Subcutaneous abdominal adipose tissue (tissue), 5 donors: ENCODE results near the gene CCR1.
"Not testable (repeated sequence)": the region's sequence is repeated elsewhere in the genome, so short reads cannot be mapped to it uniquely, and the experiment has no call there.

ENCODE experiments used
- H3K27ac ChIP-seq: one replicate; pipeline ENCODE4 v1.7.0; 2013; ENCODE audit warnings: low read depth, mild to moderate bottlenecking, inconsistent platforms, low read length, moderate library complexity
- H3K27me3 ChIP-seq, 5 donors: one replicate each; pipeline ENCODE4 v1.7.0; 2013; ENCODE audit warnings: low read length in 5 of 5, inconsistent platforms in 1 of 5; ENCODE audit not compliant: control insufficient read depth in 5 of 5, insufficient read depth in 4 of 5
- H3K36me3 ChIP-seq, 5 donors: one replicate each; pipeline ENCODE4 v1.7.0; 2013; ENCODE audit warnings: low read length in 5 of 5; ENCODE audit not compliant: control insufficient read depth in 5 of 5, insufficient read depth in 5 of 5
- H3K4me1 ChIP-seq, 5 donors: one replicate each; pipeline ENCODE4 v1.7.0; 2013; ENCODE audit warnings: low read length in 5 of 5, mild to moderate bottlenecking in 3 of 5, moderate library complexity in 1 of 5; ENCODE audit not compliant: control insufficient read depth in 5 of 5, insufficient read depth in 5 of 5
- H3K4me3 ChIP-seq, 5 donors: one replicate each; pipeline ENCODE4 v1.7.0; 2013; ENCODE audit warnings: low read length in 5 of 5, low read depth in 1 of 5
- H3K9ac ChIP-seq, 5 donors: one replicate each; pipeline ENCODE4 v1.7.0; 2013; ENCODE audit warnings: low read length in 5 of 5, mild to moderate bottlenecking in 4 of 5, moderate library complexity in 3 of 5
- H3K9me3 ChIP-seq, 5 donors: one replicate each; pipeline ENCODE4 v1.7.0; 2013; ENCODE audit warnings: low read length in 5 of 5; ENCODE audit not compliant: control insufficient read depth in 5 of 5
- donor health status: healthy.
- donor health status: healthy.
- donor health status: healthy.
- donor health status: healthy.
- donor health status: healthy.

CCR1 gene

DNA sequence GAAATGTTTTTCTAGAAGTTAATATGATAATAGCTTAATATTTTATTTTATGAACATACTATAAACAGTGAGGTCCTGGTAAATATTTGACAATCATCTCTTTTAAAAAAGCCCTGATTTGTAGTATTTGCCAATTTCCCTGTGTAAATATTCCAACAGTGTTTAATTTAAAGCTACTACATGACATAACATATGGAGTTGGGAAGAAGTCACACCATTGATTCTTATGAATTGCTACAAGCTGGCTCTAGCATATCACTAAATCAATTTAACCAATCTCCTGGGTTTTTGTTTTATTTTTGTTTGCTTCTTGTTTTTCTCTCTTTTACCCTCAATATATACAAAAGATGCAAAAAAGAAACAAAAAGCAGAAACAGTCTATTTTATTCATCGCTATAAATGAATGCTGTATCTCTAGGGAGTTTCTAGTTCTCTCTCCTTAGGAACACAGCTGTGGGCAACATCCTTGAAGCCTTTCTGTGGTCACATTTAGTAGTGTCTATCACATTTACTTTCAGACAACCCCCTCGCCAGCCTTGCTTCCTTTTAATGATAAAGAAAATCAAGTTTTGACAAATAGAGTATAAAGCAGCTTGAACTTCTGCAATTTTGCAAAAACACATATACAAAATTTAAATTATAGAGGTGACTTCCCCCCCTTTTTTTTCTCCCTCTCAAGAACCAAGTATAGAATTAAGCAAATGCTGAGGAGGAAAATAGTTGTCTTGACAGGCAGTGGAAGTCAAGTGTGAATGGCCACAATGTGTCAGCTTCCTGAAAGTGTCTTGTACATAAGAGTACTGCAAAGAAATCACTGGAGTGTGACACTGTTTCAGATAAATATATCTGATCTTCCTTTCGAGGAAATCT is 21.4 kb downstream of the CCR1 start:
- H3K9ac ChIP-seq = no peak overlapping the region
- peaks cover 0 to 6% (median 0%) of the 10 kb centered on the region in 5 donors for H3K4me1 ChIP-seq
- H3K27me3 ChIP-seq = no peaks in the 10 kb centered on the region
- H3K9me3 ChIP-seq = no peaks in the 10 kb centered on the region
- H3K36me3 ChIP-seq = no peaks in the 10 kb centered on the region
- H3K4me3 ChIP-seq = no peak overlapping the region
- H3K27ac ChIP-seq = no peak overlapping the region

DNA sequence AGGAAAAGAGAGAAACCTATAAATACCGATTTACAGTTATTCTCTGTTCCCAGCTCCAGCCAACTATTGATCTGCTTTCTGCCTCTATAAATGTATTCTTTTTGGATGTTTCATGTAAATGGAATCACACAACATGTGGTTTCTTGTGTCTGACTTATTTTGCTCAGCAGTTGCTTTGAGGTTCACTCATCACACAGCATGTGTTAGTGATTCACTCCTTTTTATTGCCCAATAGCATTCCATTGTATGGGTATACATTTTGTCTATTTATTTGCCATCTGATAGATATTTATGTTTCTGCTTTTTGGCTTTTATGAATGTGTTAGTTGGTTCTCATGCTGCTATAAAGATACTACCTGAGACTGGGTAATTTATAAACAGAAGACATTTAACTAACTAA is 23.6 kb downstream of the CCR1 start:
- no peaks in the 10 kb centered on the region for H3K36me3 ChIP-seq
- no peak overlapping the region for H3K4me3 ChIP-seq

DNA sequence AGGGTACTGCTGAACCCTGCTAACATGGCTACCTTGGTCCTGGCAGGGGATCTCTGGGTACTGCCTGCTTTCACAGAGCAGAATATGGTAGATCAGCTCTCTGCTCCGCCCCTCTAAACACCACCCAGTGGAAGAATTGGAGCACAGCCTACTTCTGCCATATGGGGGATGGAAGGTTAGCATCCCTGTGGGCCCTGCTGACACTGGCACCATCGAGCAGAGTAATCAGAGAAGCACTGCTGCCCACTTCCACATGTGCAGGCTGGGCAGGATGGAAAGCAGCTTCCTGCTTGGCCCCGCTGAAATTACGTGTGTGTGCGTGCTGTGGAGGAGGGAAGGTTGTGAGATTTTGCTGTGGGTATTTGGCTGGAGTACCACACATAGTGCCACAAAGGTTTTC is 24.8 kb downstream of the CCR1 start:
- Histone ChIP-seq H3K27me3 (no peaks in the 10 kb centered on the region), H3K27ac (no peak overlapping the region), H3K4me1 (peaks cover 0 to 6% (median 0%) of the 10 kb centered on the region in 5 donors), H3K9me3 (no peaks in the 10 kb centered on the region), H3K4me3 (no peak overlapping the region), H3K9ac (no peak overlapping the region), H3K36me3 (no peaks in the 10 kb centered on the region)

More for the DNA sequence above, 23.6 kb downstream of the CCR1 start:
- no peak overlapping the region for H3K9ac ChIP-seq
- no peaks in the 10 kb centered on the region for H3K9me3 ChIP-seq
- H3K27me3 ChIP-seq = no peaks in the 10 kb centered on the region
- H3K27ac ChIP-seq = no peak overlapping the region
- peaks cover 0 to 6% (median 0%) of the 10 kb centered on the region in 5 donors for H3K4me1 ChIP-seq

DNA sequence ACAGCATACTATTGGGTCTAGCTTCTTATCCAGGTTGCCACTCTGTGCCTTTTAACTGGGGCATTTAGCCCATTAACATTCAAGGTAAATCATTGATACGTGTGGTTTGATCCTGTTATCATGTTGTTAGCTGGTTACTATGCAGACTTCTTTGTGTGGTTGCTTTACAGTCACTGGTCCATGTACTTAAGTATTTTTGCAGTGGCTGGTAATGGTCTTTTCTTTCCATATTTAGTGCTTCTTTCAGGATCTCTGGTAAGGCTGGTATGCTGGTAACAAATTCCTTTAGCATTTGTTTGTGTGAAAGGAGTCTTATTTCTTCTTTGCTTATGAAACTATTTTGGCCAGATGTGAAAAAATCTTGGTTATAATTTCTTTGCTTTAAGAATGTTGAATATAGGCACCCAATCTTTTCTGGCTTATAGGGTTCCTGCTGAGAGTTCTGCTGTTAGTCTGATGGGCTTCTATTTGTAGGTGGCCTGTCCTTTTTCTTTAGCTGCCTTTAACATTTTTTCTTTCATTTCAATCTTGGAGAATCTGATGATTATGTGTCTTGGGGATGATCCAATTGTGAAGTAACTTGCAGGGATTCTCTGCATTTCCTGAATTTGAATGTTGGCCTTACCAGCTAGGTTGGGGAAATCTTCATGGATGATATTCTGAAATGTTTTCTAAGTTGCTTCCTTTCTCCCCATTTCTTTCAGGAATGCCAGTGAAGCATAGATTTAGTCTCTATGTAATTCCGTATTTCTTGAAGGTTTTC is 39.3 kb downstream of the CCR1 start:
- H3K9ac ChIP-seq = no peak overlapping the region
- no peaks in the 10 kb centered on the region for H3K27me3 ChIP-seq
- H3K4me1 ChIP-seq = peaks cover 0 to 24% (median 21%) of the 10 kb centered on the region in 5 donors
- peak overlapping the region; percentile 71 for H3K27ac ChIP-seq
- no peak overlapping the region for H3K4me3 ChIP-seq
- H3K9me3 ChIP-seq = peaks cover 0 to 3% (median 0%) of the 10 kb centered on the region in 5 donors
- no peaks in the 10 kb centered on the region for H3K36me3 ChIP-seq

DNA sequence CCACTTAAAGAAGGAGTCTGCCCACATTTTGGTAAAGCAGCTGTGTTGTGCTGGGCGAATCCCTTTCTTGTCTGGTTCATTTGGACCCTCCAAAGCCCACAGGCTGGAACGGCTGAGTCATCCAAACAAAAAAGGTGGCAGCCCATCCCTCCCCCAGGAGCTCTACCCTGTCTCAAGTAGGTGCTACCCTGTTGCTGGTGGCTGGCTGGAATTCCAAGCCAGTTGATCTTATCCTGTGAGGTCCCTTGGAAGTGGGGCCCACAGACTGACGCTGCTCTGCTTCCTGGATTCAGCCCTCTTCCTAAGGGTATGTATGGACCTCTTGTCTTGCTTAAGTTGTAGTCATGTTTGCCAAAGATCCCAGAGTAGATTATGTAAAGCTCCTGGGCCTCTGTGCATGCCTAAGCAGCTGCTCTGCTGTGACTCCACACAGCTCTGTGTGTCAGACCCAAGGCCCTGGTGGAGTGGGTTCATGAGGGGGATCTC is 44.5 kb downstream of the CCR1 start:
- no peak overlapping the region for H3K9ac ChIP-seq
- peaks cover 0 to 15% (median 3%) of the 10 kb centered on the region in 5 donors for H3K4me1 ChIP-seq
- H3K9me3 ChIP-seq = peaks cover 0 to 3% (median 0%) of the 10 kb centered on the region in 5 donors
- no peak overlapping the region for H3K27ac ChIP-seq
- no peaks in the 10 kb centered on the region for H3K27me3 ChIP-seq
- no peaks in the 10 kb centered on the region for H3K36me3 ChIP-seq
- H3K4me3 ChIP-seq = no peak overlapping the region

DNA sequence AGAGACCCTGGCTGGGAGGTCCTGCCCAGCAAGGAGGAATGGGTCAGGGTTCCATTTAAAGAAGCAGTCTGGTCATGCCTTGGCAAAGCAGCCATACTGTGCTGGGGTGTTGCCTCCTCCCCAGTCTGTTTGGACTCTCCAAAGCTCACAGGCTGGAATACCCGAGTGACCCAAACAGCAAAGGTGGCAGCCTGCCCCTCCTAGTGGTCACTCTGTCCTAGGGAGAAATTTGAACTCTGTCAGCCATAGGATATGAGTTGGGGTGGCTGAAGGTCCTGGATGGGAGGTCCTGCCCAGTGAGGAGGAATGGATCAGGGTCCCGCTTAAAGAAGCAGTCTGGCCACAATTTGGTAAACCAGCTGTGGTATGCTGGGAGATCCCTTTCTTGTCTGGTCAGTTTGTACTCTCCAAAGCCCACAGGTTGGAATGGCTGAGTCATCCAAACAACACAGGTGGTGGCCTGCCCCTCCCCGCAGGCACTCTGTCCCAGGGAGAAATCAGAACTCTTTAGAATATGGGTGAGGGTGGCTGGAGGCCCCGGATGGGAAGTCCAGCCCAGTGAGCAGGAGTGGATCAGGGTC is 45.0 kb downstream of the CCR1 start:
- Histone ChIP-seq H3K4me1 (peaks cover 0 to 13% (median 0%) of the 10 kb centered on the region in 5 donors), H3K9ac (no peak overlapping the region), H3K9me3 (peaks cover 0 to 3% (median 1%) of the 10 kb centered on the region in 5 donors), H3K36me3 (no peaks in the 10 kb centered on the region), H3K27me3 (no peaks in the 10 kb centered on the region), H3K4me3 (no peak overlapping the region), H3K27ac (no peak overlapping the region)

DNA sequence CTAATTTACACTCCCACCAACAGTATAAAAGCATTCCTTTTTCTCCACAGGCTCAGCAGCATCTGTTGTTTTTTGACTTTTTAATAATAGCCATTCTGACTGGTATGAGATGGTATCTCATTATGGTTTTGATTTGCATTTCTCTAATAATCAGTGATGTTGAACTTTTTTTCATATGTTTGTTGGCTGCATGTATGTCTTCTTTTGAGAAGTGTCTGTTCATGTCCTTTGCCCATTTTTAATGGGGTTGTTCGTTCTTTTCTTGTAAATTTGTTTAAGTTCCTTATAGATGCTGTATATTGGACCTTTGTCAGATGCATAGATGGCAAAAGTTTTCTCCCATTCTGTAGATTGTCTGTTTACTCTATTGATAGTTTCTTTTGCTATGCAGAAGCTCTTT is 50.4 kb downstream of the CCR1 start:
- not testable (repeated sequence) for H3K27ac ChIP-seq, H3K9ac ChIP-seq, H3K27me3 ChIP-seq, H3K36me3 ChIP-seq, H3K9me3 ChIP-seq, H3K4me3 ChIP-seq
- peaks cover 0 to 14% (median 3%) of the 10 kb centered on the region in 5 donors for H3K4me1 ChIP-seq

DNA sequence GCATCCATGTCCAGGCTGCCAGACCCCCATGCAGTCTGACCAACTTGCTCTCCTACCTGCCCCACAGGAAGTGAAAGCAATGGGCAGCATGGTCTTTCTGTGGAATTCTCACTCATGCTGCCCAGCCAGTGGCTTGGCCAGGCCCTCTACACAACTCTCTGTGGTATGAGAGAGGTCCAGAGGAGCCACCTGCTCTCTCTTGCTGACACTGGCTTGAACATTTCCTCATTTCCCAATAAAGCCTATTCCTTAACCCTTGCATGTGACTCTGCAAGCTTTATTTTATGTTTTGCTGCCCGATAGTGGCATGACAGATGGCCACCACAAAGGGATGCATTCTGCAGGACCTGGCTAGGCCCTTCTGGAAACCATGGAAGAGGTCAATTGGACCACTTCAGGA is 53.8 kb downstream of the CCR1 start:
- Histone ChIP-seq H3K4me1 (peaks cover 0 to 14% (median 3%) of the 10 kb centered on the region in 5 donors), H3K36me3 (no peaks in the 10 kb centered on the region), H3K4me3 (no peak overlapping the region), H3K27me3 (no peaks in the 10 kb centered on the region), H3K27ac (no peak overlapping the region), H3K9ac (no peak overlapping the region), H3K9me3 (peaks cover 0 to 3% (median 0%) of the 10 kb centered on the region in 5 donors)
